ENCODE data around the gene PNPLA6. TPM values are rescaled to one million over a fixed set of nuclear protein-coding genes. Genes with fewer than 3 reads are reported as not detected.

Gene PNPLA6
- total and polyA plus RNA-seq, 10 of the 15 experiments (the other 5 are each of a cell fraction or from before 2014, with no cell fraction given): 0.95 to 105 (median 40.0) TPM

- Histone ChIP-seq H3K4me2 (ENCODE audit: control insufficient read depth, insufficient read depth) (no peak overlapping the region), H3K27me3 (replicated peaks in 1 of 2; ENCODE audit: control insufficient read depth in 2 of 2, insufficient read depth in 2 of 2, low read length in 1 of 2) (no peaks in the 10 kb centered on the region; a peak in 1 of 4 replicates), H3K27ac (ENCODE audit: control insufficient read depth, insufficient read depth) (no peak overlapping the region), H3K4me1 (ENCODE audit: control insufficient read depth, insufficient read depth, low read length) (no peaks in the 10 kb centered on the region), H3K79me2 (ENCODE audit: control insufficient read depth, insufficient read depth, low read length) (no peaks in the 10 kb centered on the region), H2AFZ (ENCODE audit: control insufficient read depth, low read depth, low read length) (no peak overlapping the region), H3K36me3 (ENCODE audit: control insufficient read depth in 2 of 2, insufficient read depth in 2 of 2, low read length in 1 of 2) (no peaks in the 10 kb centered on the region), H4K20me1 (ENCODE audit: control insufficient read depth, insufficient read depth) (no peaks in the 10 kb centered on the region), H3K9ac (ENCODE audit: control insufficient read depth, insufficient read depth, low read length) (no peak overlapping the region), H3K9me3 (replicated peaks; ENCODE audit: control insufficient read depth, insufficient read depth, low read length) (no peaks in the 10 kb centered on the region), H3K4me3 (no peak overlapping the region)
- ChIA-PET CTCF (no interaction called here), SMC1A (ENCODE audit: uncharacterized antibody, unreplicated experiment) (no interaction called here), RAD21 (ENCODE audit: unreplicated experiment) (interaction anchor here (1.0 kb wide), 1 partner anchor 64 kb away, joined by 3 read pairs; no protein-coding TSS in a partner anchor), POLR2A (no interaction called here)
- BruUV-seq (replicated peaks): no TSS peak
- in situ Hi-C loops (cut with MboI) (no loop called here), intact Hi-C loops (cut with micrococcal nuclease; ENCODE audit: unreplicated experiment) (no loop called here)
- no peak for ATAC-seq
- FAIRE-seq: no peak
- WGBS (ENCODE audit: insufficient coverage, insufficient replicate concordance, low lambda C conversion rate, missing lambda C conversion rate): 32% methylated on average over 3 of the region's 6 CpGs
- TF ChIP-seq, protein P1, sequence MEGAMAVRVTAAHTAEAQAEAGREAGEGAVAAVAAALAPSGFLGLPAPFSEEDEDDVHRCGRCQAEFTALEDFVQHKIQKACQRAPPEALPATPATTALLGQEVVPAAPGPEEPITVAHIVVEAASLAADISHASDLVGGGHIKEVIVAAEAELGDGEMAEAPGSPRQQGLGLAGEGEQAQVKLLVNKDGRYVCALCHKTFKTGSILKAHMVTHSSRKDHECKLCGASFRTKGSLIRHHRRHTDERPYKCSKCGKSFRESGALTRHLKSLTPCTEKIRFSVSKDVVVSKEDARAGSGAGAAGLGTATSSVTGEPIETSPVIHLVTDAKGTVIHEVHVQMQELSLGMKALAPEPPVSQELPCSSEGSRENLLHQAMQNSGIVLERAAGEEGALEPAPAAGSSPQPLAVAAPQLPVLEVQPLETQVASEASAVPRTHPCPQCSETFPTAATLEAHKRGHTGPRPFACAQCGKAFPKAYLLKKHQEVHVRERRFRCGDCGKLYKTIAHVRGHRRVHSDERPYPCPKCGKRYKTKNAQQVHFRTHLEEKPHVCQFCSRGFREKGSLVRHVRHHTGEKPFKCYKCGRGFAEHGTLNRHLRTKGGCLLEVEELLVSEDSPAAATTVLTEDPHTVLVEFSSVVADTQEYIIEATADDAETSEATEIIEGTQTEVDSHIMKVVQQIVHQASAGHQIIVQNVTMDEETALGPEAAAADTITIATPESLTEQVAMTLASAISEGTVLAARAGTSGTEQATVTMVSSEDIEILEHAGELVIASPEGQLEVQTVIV (IDR thresholded peaks at IDR 0.05; ENCODE audit: borderline replicate concordance, partially characterized antibody): no peak
- TF ChIP-seq SMAD5 (IDR thresholded peaks at IDR 0.05; ENCODE audit: low read depth) (no peak), POLR2A (IDR thresholded peaks at IDR 0.05; ENCODE audit: low read depth, low read length) (no peak), SMARCA5 (IDR thresholded peaks at IDR 0.05) (no peak), MAX (IDR thresholded peaks at IDR 0.05; ENCODE audit: low read depth, low read length) (no peak), NFXL1 (IDR thresholded peaks at IDR 0.05; ENCODE audit: borderline replicate concordance) (no peak), CHD1 (IDR thresholded peaks at IDR 0.05; ENCODE audit: low read depth, low read length) (no peak), JUND (IDR thresholded peaks at IDR 0.05; ENCODE audit: low read depth, low read length) (no peak), JUNB (IDR thresholded peaks at IDR 0.05) (no peak)
- TF ChIP-seq, protein P2, sequence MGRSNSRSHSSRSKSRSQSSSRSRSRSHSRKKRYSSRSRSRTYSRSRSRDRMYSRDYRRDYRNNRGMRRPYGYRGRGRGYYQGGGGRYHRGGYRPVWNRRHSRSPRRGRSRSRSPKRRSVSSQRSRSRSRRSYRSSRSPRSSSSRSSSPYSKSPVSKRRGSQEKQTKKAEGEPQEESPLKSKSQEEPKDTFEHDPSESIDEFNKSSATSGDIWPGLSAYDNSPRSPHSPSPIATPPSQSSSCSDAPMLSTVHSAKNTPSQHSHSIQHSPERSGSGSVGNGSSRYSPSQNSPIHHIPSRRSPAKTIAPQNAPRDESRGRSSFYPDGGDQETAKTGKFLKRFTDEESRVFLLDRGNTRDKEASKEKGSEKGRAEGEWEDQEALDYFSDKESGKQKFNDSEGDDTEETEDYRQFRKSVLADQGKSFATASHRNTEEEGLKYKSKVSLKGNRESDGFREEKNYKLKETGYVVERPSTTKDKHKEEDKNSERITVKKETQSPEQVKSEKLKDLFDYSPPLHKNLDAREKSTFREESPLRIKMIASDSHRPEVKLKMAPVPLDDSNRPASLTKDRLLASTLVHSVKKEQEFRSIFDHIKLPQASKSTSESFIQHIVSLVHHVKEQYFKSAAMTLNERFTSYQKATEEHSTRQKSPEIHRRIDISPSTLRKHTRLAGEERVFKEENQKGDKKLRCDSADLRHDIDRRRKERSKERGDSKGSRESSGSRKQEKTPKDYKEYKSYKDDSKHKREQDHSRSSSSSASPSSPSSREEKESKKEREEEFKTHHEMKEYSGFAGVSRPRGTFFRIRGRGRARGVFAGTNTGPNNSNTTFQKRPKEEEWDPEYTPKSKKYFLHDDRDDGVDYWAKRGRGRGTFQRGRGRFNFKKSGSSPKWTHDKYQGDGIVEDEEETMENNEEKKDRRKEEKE (IDR thresholded peaks at IDR 0.05): no peak
- no peak for DNase-seq (ENCODE audit: low read depth, low spot score)
Observed at GRCh38 chr19:7504684-7505083, 30.8 kb upstream of the PNPLA6 start.

Measured in GM12878 (cell line).